ENCODE results near the gene MPIG6B.
A peak's percentile ranks its signal among the peaks of the same experiment; 100 is the strongest.

DNA sequence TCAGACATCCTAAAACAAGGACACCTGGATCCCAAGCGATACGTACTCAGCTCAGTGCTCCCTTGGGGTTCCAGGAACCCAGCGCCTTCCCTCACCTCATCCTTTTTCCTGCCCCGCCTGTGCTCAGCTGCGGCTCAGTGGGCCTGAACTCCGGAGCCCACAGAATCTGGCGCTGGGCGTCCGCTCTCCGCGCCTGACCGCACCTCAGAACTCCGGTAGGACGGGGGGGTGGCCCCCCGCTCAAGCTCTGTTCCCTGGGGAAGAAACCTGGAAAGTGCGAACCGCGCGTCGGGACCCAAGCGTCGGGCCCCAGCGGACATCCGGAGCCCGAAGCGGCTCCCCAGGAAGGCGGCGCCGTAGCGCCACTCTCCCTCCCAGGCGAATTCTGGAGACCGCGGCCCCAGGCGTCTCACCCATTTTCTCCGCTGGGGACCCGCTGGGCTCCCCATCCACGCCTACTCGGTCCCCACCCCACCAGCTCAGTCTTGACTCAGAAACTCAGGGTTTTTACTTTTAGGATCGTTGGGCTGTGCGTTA, 42.0 kb upstream of the MPIG6B start:
- TF ChIP-seq, protein P1, sequence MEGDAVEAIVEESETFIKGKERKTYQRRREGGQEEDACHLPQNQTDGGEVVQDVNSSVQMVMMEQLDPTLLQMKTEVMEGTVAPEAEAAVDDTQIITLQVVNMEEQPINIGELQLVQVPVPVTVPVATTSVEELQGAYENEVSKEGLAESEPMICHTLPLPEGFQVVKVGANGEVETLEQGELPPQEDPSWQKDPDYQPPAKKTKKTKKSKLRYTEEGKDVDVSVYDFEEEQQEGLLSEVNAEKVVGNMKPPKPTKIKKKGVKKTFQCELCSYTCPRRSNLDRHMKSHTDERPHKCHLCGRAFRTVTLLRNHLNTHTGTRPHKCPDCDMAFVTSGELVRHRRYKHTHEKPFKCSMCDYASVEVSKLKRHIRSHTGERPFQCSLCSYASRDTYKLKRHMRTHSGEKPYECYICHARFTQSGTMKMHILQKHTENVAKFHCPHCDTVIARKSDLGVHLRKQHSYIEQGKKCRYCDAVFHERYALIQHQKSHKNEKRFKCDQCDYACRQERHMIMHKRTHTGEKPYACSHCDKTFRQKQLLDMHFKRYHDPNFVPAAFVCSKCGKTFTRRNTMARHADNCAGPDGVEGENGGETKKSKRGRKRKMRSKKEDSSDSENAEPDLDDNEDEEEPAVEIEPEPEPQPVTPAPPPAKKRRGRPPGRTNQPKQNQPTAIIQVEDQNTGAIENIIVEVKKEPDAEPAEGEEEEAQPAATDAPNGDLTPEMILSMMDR (IDR thresholded peaks at IDR 0.05) = peak in 3 of 12 donors; percentile 7 to 37 (median 13)
- no peak for TF ChIP-seq POLR2A (IDR thresholded peaks at IDR 0.05)

All from heart left ventricle (tissue), 13 donors.